Measurements from ENCODE around the gene HMCN1.

Gene HMCN1

DNA sequence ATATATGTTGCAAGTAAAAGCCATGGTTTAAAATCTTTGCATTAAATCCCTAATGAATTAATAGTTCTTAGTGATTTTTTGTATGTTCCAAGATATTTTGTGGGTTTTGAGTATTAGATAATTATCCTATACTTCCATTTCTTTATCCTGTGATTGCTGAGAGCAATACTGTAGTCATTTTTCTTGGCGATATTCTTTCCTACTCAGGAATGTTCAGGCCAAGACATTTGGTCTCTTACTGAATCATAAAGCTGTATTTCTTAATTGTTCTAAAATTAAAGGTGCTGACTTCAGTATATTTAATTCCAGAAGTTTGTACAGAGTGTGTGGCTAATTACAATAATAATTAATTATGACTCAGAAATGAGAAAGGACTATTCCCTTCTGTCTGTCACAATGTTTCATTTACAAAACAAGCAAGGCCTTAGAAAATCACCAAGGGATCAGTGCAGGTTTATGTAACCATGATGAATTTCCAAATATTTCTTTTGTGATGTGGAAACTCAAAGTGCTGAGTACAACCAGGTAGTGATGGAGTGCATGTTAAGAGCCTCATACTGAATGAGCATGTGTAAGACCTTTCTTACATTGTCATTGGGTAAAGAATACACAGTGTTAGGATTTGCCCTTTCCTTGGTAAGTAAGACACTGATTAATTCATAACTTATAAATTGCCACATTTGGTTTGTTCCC, 161.2 kb downstream of the HMCN1 start:
- TF ChIP-seq ZFX (IDR thresholded peaks at IDR 0.05) (no peak), CTCF (conservative IDR thresholded peaks at IDR 0.05) (no peak)
- H3K27ac ChIP-seq, result no peak overlapping the region

- TF ChIP-seq ZFX (IDR thresholded peaks at IDR 0.05) (no peak), CTCF (conservative IDR thresholded peaks at IDR 0.05) (no peak)
- H3K27ac ChIP-seq, result no peak overlapping the region
Observed at GRCh38 chr1:185896863-185897262, 162.7 kb downstream of the HMCN1 start.

GRCh38 chr1:185906186-185906585, 172.0 kb downstream of the HMCN1 start:
- TF ChIP-seq CTCF (conservative IDR thresholded peaks at IDR 0.05), result no peak
- no peak for TF ChIP-seq ZFX (IDR thresholded peaks at IDR 0.05)
- no peak overlapping the region for H3K27ac ChIP-seq

GRCh38 chr1:185907246-185907645, 173.1 kb downstream of the HMCN1 start:
- TF ChIP-seq CTCF (conservative IDR thresholded peaks at IDR 0.05) (no peak), ZFX (IDR thresholded peaks at IDR 0.05) (no peak)
- no peak overlapping the region for H3K27ac ChIP-seq

DNA sequence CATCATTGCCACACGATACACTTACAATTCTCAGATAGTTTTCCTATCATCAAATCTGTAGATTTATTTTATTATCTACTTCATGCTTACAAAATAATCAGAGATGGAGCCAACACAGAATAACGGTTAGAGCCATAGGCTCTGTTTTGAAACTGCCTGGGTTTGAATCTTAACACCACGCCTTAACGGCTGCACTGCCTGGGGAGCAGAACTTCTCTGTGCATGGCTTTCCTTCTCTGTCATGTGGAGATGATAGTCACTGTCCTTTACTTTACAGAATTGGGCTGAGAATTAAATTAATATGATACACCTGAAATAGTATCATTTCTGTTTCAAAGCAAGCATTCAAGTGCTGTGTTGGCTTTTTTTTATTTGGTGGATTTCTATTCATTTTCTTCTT, 177.8 kb downstream of the HMCN1 start:
- H3K27ac ChIP-seq, result no peak overlapping the region

GRCh38 chr1:185912504-185912903, 178.3 kb downstream of the HMCN1 start:
- no peak overlapping the region for H3K27ac ChIP-seq
- TF ChIP-seq CTCF (conservative IDR thresholded peaks at IDR 0.05) (no peak), ZFX (IDR thresholded peaks at IDR 0.05) (no peak)

More for the DNA sequence above, 177.8 kb downstream of the HMCN1 start:
- no peak for TF ChIP-seq ZFX (IDR thresholded peaks at IDR 0.05)

- TF ChIP-seq ZFX (IDR thresholded peaks at IDR 0.05) (no peak), CTCF (conservative IDR thresholded peaks at IDR 0.05) (no peak)
- H3K27ac ChIP-seq, result no peak overlapping the region
Observed at GRCh38 chr1:185914089-185914488, 179.9 kb downstream of the HMCN1 start.

DNA sequence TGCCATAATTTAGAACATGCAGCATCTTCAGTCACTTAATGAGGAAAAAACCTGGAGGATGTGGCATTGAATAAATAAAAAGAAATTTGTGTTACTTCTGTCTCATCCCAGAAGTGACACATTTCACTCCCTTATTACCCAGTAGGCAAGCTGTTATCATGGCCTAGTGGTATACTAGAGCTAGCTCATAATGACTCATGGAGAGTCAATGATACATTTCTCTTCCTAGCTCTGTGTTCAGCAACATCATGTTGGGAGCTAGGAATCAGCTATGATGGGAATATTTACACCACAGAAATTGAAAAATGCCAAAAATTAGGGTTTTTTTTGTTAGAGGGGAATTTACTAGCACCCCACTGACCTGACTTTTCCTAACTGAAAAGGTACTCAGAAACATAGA, 182.7 kb downstream of the HMCN1 start:
- TF ChIP-seq CTCF (conservative IDR thresholded peaks at IDR 0.05) (no peak), ZFX (IDR thresholded peaks at IDR 0.05) (no peak)
- no peak overlapping the region for H3K27ac ChIP-seq

Data from C4-2B (cell line).